ENCODE measurements around the gene BNC2.

Gene BNC2

GRCh38 chr9:16623989-16624743 is 246.3 kb downstream of the BNC2 start:
- no peak for DNase-seq

GRCh38 chr9:16622541-16622940 is 247.9 kb downstream of the BNC2 start:
- DNase-seq = no peak

- no peak for DNase-seq
Observed at GRCh38 chr9:16619914-16620520, 250.5 kb downstream of the BNC2 start.

GRCh38 chr9:16619402-16619801 is 251.1 kb downstream of the BNC2 start:
- DNase-seq = no peak

GRCh38 chr9:16618524-16618923 is 251.9 kb downstream of the BNC2 start:
- DNase-seq = no peak

GRCh38 chr9:16616686-16617085 is 253.8 kb downstream of the BNC2 start:
- no peak for DNase-seq

GRCh38 chr9:16615451-16615850 is 255.0 kb downstream of the BNC2 start:
- DNase-seq = no peak

GRCh38 chr9:16613605-16614004 is 256.9 kb downstream of the BNC2 start:
- DNase-seq = no peak

- DNase-seq = no peak
Observed at GRCh38 chr9:16613051-16613450, 257.4 kb downstream of the BNC2 start.

GRCh38 chr9:16612627-16613026 is 257.8 kb downstream of the BNC2 start:
- no peak for DNase-seq

GRCh38 chr9:16611983-16612382 is 258.5 kb downstream of the BNC2 start:
- DNase-seq = no peak

- DNase-seq = no peak
Observed at GRCh38 chr9:16611001-16611400, 259.5 kb downstream of the BNC2 start.

- DNase-seq = no peak
Observed at GRCh38 chr9:16610538-16610937, 259.9 kb downstream of the BNC2 start.

- no peak for DNase-seq
Observed at GRCh38 chr9:16608906-16609305, 261.6 kb downstream of the BNC2 start.

GRCh38 chr9:16602494-16602893 is 268.0 kb downstream of the BNC2 start:
- no peak for DNase-seq

- no peak for DNase-seq
Observed at GRCh38 chr9:16601991-16602390, 268.5 kb downstream of the BNC2 start.

- DNase-seq = no peak
Observed at GRCh38 chr9:16598316-16598715, 272.2 kb downstream of the BNC2 start.

GRCh38 chr9:16597136-16597535 is 273.3 kb downstream of the BNC2 start:
- DNase-seq = no peak

GRCh38 chr9:16595227-16595626 is 275.2 kb downstream of the BNC2 start:
- DNase-seq = no peak

GRCh38 chr9:16594787-16595186 is 275.7 kb downstream of the BNC2 start:
- no peak for DNase-seq

- no peak for DNase-seq
Observed at GRCh38 chr9:16593746-16594145, 276.7 kb downstream of the BNC2 start.

- no peak for DNase-seq
Observed at GRCh38 chr9:16591092-16591491, 279.4 kb downstream of the BNC2 start.

GRCh38 chr9:16585591-16585990 is 284.9 kb downstream of the BNC2 start:
- no peak for DNase-seq

GRCh38 chr9:16579872-16580432 is 290.5 kb downstream of the BNC2 start:
- DNase-seq = no peak

GRCh38 chr9:16575986-16576245 is 294.6 kb downstream of the BNC2 start:
- DNase-seq = no peak
